Urinary bladder (tissue), 4 donors: ENCODE results near the gene CXCR5. TPM values are rescaled to one million over a fixed set of nuclear protein-coding genes. Genes with fewer than 3 reads are reported as not detected.
A peak's percentile ranks its signal among the peaks of the same experiment; 100 is the strongest.

Experiments used
- DNase-seq: peaks from one replicate; pipeline ENCODE4 v3.0.0-alpha.2; 2015; ENCODE audit errors: extremely low spot score
- H3K27ac ChIP-seq: one replicate; pipeline ENCODE4 v1.5.1; 2013; ENCODE audit warnings: low read depth, mild to moderate bottlenecking, moderate library complexity
- H3K36me3 ChIP-seq: one replicate; pipeline ENCODE4 v1.6.1; 2013; ENCODE audit warnings: mild to moderate bottlenecking, moderate library complexity; ENCODE audit not compliant: insufficient read depth
- H3K4me1 ChIP-seq: one replicate; pipeline ENCODE4 v1.6.1; 2013; ENCODE audit warnings: mild to moderate bottlenecking, moderate library complexity; ENCODE audit not compliant: insufficient read depth
- H3K4me3 ChIP-seq: one replicate; pipeline ENCODE4 v1.5.1; 2013; ENCODE audit warnings: low read depth, low read length
- WGBS: extraction: QIAGEN DNeasy Blood & Tissue Kit; methylation state at CpG from one replicate; pipeline ENCODE4 v1.1.7; 2013; 5-methylcytosine and 5-hydroxymethylcytosine counted together
- polyA plus RNA-seq: library from polyadenylated mRNA; stranded (reverse); fragments of 200-250 nt; gene quantifications from one replicate; pipeline ENCODE4 v1.2.3, GENCODE V29; 2013
- total RNA-seq: library from RNA; depleted of rRNA; stranded (reverse); fragments of >200 nt; gene quantifications from one replicate; pipeline ENCODE4 v1.2.3, GENCODE V29; 2014
- donor health status: healthy with polysubstance abuse.
- donor health status: healthy.

CXCR5 gene
- total and polyA plus RNA-seq, 2 donors = 0.38 TPM; not detected in 1

- WGBS = 88% methylated on average over 4 of the region's 4 CpGs
- Histone ChIP-seq H3K36me3 (no peaks in the 10 kb centered on the region), H3K4me3 (no peak overlapping the region), H3K4me1 (no peaks in the 10 kb centered on the region), H3K27ac (no peak overlapping the region)
- no peak for DNase-seq
Measured at GRCh38 chr11:118856314-118856713, 27.4 kb upstream of the CXCR5 start.

DNA sequence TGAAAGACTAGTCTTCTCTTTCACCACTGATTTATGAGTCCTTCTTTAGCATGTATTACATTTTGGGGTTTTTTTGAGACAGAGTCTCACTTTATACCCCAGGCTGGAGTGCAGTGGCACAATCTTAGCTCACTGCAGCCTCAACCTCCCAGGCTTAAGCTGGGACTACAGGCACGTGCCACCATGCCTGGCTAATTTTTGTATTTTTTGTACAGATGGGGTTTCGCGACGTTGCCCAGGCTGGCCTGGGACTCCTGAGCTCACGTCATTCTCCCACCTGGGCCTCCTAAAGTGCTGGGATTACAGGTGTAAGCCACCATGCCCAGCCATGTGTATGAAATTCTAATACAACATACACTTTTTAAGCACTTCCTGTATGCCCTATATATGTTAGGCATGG is 26.3 kb upstream of the CXCR5 start:
- Histone ChIP-seq H3K36me3 (no peaks in the 10 kb centered on the region), H3K27ac (no peak overlapping the region), H3K4me3 (no peak overlapping the region), H3K4me1 (no peaks in the 10 kb centered on the region)
- DNase-seq = no peak
- WGBS = 90% methylated on average over 5 of the region's 5 CpGs

DNA sequence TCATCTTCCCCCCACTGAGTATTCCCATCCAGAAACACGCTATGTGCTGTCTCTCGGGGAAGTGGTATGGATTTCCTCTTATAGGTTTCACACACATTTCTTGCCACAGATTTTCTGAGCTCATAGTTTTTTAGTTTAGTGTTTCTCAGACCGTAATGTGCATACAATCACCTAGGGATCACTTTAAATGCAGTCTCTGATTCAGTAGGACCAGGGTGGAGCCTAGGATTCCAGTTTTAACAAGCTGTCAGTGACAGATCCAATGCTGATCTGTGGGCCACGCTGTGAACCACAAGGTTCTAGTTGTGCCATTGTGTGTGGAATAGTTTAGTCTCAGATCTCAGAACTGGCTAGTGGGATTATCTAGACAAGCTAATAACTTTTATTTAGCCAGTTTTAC is 23.7 kb upstream of the CXCR5 start:
- Histone ChIP-seq H3K4me3 (no peak overlapping the region), H3K27ac (no peak overlapping the region), H3K4me1 (no peaks in the 10 kb centered on the region), H3K36me3 (no peaks in the 10 kb centered on the region)
- 58% methylated on average over 4 of the region's 4 CpGs for WGBS
- no peak for DNase-seq

DNA sequence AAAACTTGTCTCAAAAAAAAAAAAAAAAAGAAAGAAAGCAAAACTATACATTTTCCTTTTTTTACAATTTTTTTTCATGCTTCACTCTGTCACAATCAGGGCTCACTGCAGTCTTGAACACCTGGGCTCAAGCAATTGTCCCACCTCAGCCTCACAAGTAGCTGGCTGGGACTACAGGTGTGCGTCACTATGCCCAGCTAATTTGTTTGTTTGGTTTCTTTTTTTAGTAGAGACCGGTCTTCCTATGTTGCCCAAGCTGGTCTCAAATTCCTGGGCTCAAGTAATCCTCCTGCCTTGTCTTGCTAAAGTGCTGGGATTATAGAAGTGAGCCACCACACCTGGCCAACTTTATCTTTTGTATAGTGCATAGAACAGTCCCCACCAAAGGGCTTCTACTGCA is 15.0 kb upstream of the CXCR5 start:
- Histone ChIP-seq H3K27ac (no peak overlapping the region), H3K4me3 (no peak overlapping the region), H3K4me1 (no peaks in the 10 kb centered on the region)

GRCh38 chr11:118870396-118871343 is 13.0 kb upstream of the CXCR5 start:
- Histone ChIP-seq H3K4me3 (no peak overlapping the region), H3K36me3 (no peaks in the 10 kb centered on the region), H3K4me1 (no peaks in the 10 kb centered on the region), H3K27ac (peak overlapping the region; percentile 86)
- no peak for DNase-seq
- WGBS = 43% methylated on average over 14 of the region's 14 CpGs

More for the DNA sequence above, 15.0 kb upstream of the CXCR5 start:
- DNase-seq = no peak
- 82% methylated on average over 2 of the region's 2 CpGs for WGBS
- H3K36me3 ChIP-seq = no peaks in the 10 kb centered on the region

GRCh38 chr11:118872403-118872821 is 11.3 kb upstream of the CXCR5 start:
- Histone ChIP-seq H3K4me3 (no peak overlapping the region), H3K27ac (no peak overlapping the region), H3K36me3 (no peaks in the 10 kb centered on the region), H3K4me1 (no peaks in the 10 kb centered on the region)
- 85% methylated on average over 17 of the region's 17 CpGs for WGBS
- no peak for DNase-seq

DNA sequence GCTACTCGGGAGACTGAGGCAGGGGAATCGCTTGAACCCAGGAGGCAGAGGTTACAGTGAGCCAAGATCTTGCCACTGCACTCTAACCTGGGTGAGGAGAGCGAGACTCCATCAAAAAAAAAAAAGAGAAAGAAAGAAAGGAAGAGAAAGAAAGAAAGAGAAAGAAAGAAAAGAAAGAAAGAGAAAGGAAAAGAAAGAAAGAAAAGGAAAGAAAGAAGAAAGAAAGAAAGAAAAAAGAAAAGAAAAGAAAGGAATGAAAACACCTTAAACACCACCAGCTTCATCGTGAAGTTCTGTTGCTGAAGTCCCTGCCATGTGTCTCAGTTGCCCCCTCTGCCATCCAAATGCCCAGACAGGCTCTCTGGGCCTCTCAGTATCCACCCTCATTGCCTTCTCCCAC is 9.9 kb upstream of the CXCR5 start:
- no peak for DNase-seq
- WGBS = 84% methylated on average over 4 of the region's 4 CpGs
- no peaks in the 10 kb centered on the region for H3K4me1 ChIP-seq
- H3K27ac ChIP-seq = no peak overlapping the region
- H3K36me3 ChIP-seq = no peaks in the 10 kb centered on the region
- no peak overlapping the region for H3K4me3 ChIP-seq

- 86% methylated on average over 10 of the region's 10 CpGs for WGBS
Measured at GRCh38 chr11:118876286-118876685, 7.4 kb upstream of the CXCR5 start.

GRCh38 chr11:118877487-118878162 is 6.1 kb upstream of the CXCR5 start:
- Histone ChIP-seq H3K36me3 (no peaks in the 10 kb centered on the region), H3K27ac (no peak overlapping the region), H3K4me1 (no peaks in the 10 kb centered on the region), H3K4me3 (no peak overlapping the region)
- no peak for DNase-seq
- 88% methylated on average over 11 of the region's 11 CpGs for WGBS

More at GRCh38 chr11:118876286-118876685, 7.4 kb upstream of the CXCR5 start:
- Histone ChIP-seq H3K4me3 (no peak overlapping the region), H3K36me3 (no peaks in the 10 kb centered on the region), H3K27ac (no peak overlapping the region), H3K4me1 (no peaks in the 10 kb centered on the region)
- no peak for DNase-seq

DNA sequence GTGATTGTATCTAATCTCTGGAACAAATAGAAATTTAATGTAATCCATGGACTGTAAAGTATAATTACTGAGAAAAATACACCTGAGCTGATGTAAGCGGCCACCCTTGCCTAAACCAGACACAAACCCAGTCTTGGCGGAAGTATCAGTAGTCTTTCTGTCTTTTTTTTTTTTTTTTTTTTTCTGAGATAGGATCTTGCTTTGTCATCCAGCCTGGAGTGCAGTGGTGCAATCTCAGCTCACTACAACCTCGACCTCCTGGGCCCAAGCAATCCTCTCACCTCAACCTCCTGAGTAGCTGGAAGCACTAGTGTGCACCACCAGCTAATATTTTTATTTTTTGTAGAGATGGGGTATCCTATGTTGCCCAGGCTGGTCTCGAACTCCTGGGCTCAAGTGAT is 5.5 kb upstream of the CXCR5 start:
- no peak for DNase-seq
- Histone ChIP-seq H3K27ac (no peak overlapping the region), H3K4me3 (no peak overlapping the region), H3K4me1 (no peaks in the 10 kb centered on the region), H3K36me3 (no peaks in the 10 kb centered on the region)
- WGBS = 82% methylated on average over 4 of the region's 4 CpGs

GRCh38 chr11:118881228-118881627 is 2.5 kb upstream of the CXCR5 start:
- DNase-seq = no peak
- 71% methylated on average over 3 of the region's 3 CpGs for whole genome bisulfite sequencing
- no peaks in the 10 kb centered on the region for H3K36me3 ChIP-seq

DNA sequence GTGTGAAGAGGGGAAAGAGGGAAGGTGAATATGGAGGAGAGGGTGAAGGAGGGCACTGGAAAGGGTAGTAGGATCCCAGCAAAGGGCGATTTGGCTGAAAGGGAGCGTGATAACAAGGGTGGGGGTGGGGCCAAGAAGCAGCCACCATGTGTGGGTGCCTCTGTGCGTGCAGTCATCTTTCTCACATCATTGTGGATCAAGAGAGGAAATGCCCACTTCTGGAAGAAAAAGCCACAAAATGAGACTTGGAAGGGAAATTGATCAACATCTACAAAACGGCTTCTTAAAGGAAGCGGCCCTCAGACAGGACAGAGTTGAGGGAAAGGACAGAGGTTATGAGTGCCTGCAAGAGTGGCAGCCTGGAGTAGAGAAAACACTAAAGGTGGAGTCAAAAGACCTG is 1.2 kb upstream of the CXCR5 start:
- H3K4me3 ChIP-seq = no peak overlapping the region
- H3K36me3 ChIP-seq = no peaks in the 10 kb centered on the region
- no peaks in the 10 kb centered on the region for H3K4me1 ChIP-seq
- no peak overlapping the region for H3K27ac ChIP-seq
- 74% methylated on average over 5 of the region's 5 CpGs for WGBS
- DNase-seq = no peak

More at GRCh38 chr11:118881228-118881627, 2.5 kb upstream of the CXCR5 start:
- H3K27ac ChIP-seq = no peak overlapping the region
- H3K4me1 ChIP-seq = no peaks in the 10 kb centered on the region
- H3K4me3 ChIP-seq = no peak overlapping the region

DNA sequence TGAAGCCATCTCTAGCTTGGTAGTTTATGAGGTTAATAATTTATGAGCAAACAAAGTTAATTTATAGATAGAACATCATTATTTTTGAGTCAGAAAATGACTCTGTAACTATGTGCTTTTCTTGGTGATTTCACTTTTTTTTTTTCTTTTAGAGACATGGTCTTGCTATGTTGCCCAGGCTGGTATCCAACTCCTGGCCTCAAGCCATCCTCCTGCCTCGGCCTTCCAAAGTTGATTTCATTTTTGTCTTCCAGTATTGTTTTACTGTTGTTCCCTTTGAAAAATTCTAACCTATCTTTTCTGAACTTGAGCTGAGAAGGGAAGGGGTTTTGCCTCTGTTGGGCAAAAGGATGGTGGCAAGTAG is 706 bp upstream of the CXCR5 start:
- DNase-seq = no peak
- WGBS = 29% methylated on average over 1 of the region's 1 CpG
- Histone ChIP-seq H3K36me3 (no peaks in the 10 kb centered on the region), H3K4me1 (no peaks in the 10 kb centered on the region), H3K4me3 (no peak overlapping the region), H3K27ac (no peak overlapping the region)

- Histone ChIP-seq H3K27ac (no peak overlapping the region), H3K4me1 (no peaks in the 10 kb centered on the region), H3K4me3 (no peak overlapping the region), H3K36me3 (no peaks in the 10 kb centered on the region)
- no peak for DNase-seq
- 93% methylated on average over 9 of the region's 9 CpGs for WGBS
Measured at GRCh38 chr11:118884875-118885274, 1.2 kb downstream of the CXCR5 start.
